Peyer's patch (tissue), 4 donors: ENCODE results near the gene SVIP.
A peak's percentile ranks its signal among the peaks of the same experiment; 100 is the strongest.

Experiments
- POLR2A ChIP-seq, 2 donors: fragments of 450-650 bp; IDR thresholded peaks; one replicate each; pipeline ENCODE4 v1.5.1; 2017; ENCODE audit warnings: antibody characterized with exemption in 2 of 2, mild to moderate bottlenecking in 2 of 2, moderate library complexity in 2 of 2
- TF ChIP-seq, protein P1 (sequence below), 6 experiments: fragments of 450-650 bp in 4 of 6; fragments of 200-600 bp in 2 of 6; sonication (generic) in 1 of 6; IDR thresholded peaks; one replicate each; pipeline ENCODE4 v1.5.1; 2017 to 2019; ENCODE audit warnings: antibody characterized with exemption in 6 of 6, mild to moderate bottlenecking in 3 of 6, moderate library complexity in 1 of 6

DNA sequence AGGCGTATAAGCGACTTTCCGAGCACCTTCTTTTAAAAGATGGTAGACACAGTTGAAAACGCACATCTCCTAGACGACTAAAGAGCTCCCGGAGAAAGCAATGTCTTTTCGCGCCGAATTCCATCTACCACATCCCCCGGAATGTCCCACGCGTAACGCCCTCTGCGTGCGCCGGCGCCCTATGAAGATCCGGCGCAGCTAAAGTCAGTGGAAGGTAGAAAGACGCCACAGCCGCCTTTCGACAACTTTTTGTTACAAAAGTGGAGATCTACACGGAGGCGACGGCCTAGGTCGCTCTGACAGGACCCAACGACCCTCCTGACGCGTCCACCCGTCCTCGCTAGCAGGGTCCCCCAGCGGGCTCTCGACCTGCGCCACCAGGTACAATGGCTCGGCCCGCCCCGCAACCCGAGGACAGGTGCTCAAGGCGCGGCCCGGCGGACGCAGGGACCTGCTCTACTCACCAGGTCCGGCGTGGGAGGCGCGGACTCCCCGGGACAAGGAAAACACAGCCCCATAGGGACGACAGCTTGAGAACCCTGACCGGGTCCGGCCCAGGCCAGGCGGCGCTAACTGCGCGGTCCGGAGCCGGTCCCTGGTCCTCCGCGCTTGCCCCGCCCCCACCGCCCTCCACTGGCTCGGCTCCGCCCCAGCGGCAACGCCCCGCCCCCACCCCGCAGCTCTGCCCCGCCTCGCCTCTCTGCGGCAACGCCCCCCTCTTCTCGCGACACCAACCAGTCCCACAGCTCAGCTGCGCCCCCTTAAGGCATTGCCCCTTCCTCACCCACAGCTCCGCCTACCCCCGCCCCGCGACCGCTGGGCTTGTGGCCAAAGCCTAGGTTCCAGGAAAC lies at the start of gene SVIP:
- TF ChIP-seq, protein P1, sequence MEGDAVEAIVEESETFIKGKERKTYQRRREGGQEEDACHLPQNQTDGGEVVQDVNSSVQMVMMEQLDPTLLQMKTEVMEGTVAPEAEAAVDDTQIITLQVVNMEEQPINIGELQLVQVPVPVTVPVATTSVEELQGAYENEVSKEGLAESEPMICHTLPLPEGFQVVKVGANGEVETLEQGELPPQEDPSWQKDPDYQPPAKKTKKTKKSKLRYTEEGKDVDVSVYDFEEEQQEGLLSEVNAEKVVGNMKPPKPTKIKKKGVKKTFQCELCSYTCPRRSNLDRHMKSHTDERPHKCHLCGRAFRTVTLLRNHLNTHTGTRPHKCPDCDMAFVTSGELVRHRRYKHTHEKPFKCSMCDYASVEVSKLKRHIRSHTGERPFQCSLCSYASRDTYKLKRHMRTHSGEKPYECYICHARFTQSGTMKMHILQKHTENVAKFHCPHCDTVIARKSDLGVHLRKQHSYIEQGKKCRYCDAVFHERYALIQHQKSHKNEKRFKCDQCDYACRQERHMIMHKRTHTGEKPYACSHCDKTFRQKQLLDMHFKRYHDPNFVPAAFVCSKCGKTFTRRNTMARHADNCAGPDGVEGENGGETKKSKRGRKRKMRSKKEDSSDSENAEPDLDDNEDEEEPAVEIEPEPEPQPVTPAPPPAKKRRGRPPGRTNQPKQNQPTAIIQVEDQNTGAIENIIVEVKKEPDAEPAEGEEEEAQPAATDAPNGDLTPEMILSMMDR (IDR thresholded peaks at IDR 0.05): peak; percentile 31 to 68 (median 56)
- TF ChIP-seq POLR2A (IDR thresholded peaks at IDR 0.05): peak; percentile 76 to 82
